HG02840 (cell line): ENCODE data around the gene MAPRE2.
A peak's percentile ranks its signal among the peaks of the same experiment; 100 is the strongest.

ENCODE experiments used
- ATAC-seq: cut with Tn5 transposase; IDR thresholded peaks from one replicate; pipeline ENCODE4 v1.9.1; 2021; ENCODE audit warnings: mild to moderate bottlenecking, moderate library complexity, moderate number of reproducible peaks; ENCODE audit not compliant: unreplicated experiment, low FRiP score

Gene MAPRE2

DNA sequence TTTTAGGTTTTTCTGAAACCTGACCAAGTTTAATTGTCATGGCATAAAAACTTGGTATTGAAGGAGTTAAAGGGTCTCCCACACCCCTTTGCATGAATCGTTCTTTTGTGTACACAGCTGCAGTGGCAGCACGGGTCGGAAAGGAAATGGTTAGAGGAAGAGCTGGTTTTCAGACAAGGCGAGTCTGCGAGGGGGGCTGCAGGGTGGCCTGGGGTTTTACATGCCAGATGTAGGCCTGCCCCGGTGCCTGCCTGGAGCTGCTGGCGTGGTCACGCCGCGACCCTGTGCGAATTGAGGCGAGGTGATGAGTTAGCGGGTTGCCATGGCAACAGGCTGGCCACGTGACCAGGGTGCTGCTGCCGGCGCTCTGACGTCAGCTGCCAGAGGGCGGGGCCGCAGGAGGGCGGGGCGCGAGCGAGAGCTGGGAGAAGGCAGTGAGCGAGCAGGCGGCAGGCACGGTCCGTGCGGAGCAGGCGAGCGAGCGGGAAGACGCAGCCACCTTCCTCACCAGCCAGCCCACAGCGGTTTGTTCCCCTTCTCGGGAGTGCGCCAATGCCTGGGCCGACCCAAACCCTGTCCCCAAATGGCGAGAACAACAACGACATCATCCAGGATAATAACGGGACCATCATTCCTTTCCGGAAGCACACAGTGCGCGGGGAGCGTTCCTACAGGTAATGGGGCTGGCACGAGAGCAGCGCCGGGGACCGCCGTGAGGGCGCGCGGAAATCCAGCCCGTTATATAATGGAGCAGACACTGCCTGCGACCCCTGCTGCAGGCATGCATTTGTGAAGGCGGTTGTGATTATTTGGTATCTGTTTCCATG lies at the start of gene MAPRE2:
MAPRE2 (plus strand) TSS at position 426 of the 827 bp plus-strand sequence; CDS start at position 553, 127 bp downstream.
- peak; percentile 77 for ATAC-seq

DNA sequence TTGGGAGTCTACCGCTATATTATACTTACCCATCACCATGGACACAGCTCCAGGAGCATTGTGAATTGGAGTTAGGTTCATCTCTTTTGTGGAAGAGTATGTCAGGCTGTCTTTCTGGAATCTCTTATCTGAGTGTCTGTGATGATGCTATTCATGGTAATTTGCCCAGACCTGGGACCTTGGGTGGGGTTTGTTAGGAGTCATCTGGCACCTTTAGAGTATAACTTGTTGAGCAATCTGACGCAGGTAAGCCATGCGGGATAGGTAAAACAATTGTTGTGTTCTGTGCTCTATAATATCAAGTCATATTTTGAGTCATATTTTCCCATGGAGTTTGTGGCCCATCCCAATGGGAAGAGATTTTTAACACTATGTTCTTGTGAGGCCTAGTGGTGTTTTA lies 49.7 kb upstream of the MAPRE2 start:
- no peak for ATAC-seq

DNA sequence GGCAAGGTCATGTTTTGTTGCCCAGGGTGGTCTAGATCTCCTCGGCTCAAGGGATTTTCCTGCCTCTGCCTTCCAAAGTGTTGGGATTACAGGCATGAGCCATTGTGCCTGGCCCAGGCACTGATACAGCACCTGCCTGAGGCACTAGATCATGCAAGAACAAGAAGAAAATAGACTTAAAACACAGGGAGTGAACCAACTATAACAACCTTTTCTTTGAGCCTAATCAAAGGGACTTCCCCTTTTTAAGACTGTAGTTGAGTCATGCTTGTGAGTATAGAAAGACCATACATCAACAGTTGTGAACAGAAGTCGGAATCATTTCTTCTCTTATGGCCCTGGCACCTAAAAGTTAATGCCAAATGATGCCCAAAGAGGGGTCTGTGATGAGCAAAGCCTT lies 47.9 kb upstream of the MAPRE2 start:
- no peak for ATAC-seq

DNA sequence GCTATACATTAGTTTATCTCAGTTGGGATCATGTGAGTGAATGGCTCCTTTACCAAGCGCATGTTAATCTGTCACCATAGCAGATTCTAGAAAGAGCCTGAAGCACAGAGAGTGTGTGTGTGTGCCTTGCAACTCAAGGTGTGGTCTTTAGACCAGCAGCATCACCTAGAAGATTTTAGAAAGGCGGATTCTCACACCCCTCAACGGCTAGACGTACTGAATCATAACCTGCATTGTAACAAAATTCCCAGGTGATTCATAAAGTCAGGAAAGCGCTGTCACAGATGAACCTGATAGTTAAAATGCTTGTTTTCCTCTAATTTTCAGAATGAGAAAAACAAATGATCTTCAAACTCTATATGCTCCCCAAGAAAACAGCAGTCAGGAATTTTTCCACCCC lies 45.5 kb upstream of the MAPRE2 start:
- no peak for ATAC-seq

DNA sequence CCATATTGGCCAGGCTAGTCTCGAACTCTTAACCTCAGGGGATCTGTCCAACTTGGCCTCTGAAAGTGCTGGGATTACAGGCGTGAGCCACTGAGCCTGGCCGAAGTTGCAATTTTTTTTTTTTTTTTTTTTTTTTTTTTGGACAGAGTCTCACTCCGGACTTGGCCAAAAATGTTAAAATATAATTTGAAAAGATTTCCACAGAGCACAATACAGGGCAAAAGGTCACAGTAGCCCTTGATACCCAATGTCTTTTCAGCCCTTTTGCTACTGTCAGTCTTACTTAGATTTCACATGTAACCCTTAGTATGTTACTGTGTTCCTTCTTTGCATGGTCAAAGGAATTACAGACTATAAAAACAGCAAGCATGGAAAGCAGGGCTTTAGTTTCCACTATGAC lies 42.6 kb upstream of the MAPRE2 start:
- no peak for ATAC-seq

DNA sequence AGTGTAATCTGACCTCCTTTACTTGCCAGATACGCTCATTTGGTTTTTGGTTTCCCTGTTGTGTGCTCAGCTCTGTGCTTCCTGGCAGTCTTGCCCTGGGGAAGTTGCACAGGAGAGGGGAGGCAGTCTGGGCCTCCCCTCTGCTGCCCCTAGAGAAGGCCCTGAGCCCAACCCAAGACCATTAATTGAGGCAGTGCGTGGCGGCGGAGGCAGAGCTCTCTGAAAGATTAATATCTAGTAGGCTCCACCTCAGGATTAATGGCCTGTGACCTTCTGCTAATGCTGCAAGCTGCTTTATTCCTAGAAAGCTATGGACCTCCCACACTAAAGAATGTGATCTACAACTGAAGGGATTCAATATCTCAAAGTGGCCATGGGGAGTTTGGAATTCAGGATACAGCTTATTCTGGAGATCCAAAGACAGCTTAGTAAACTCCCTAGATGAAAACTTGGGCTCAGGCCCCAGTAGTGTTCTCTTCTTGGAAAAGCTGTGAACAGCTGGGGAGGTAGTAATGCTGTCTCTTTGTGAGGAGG lies 41.4 kb upstream of the MAPRE2 start:
- ATAC-seq, result no peak

DNA sequence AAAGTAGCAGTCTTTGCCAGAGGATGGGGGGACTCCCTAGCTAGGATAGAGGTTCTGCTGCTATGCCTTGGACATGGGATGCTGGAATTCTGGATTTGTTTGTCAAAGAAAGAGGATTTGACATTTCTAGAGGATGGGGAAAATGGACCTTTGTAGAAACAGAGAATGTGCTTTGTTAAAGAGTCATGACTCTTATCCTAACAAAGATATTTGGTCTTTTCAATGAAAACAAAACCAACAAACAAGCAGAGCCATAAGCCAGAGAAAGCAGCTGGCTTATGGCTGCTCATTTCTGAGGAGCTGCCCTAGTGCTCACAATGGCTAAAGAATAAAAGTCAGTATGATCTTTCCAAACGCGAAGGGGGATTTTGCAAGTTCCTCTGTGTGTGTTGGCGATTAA lies 40.8 kb upstream of the MAPRE2 start:
- no peak for ATAC-seq

DNA sequence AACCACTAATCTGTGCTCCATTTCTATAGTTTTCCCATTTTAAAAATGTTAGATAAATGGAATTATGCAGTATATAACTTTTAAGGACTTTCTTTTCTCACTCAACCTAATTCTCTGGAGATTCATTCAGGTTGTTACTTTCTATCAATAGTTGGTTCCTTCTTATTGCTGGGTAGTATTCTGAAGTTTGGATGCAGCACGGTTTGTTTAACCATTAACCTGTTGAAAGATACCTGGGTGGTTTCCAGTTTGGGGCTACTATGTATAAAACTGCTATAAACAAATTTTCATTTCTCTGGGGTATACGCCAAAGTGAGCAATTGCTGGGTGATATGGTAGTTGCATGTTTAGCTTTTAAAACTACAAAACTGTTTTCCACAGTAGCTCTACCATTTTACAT lies 39.1 kb upstream of the MAPRE2 start:
- ATAC-seq, result no peak

DNA sequence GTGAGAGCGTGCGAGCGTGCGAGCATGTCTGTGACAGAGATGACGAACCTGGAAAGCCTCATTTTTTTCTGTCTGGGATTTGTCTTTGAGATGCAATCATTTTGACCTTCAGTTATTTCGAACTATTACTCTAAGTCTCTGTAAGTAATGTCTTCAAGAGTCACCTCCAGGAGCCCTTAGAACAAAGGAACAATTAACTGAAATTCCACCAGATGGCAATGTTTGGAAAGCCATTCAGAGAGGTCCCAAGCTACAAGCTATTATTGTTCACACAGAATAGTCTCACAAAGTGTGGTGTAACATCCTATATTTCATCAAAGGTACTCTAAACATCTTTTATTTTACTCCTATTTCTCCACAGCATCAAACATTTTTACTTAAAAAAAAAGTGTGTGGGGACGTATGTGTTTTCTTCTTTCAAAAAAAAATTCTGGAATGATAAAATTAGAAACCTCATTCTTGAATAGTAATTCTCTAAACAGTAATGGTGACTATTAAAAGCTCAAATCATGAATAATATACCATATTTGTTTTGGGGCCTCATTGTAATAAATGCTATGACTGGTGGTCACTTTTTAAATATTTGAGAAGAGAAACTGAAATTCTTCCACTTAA lies 35.1 kb upstream of the MAPRE2 start:
- peak; percentile 68 for ATAC-seq

DNA sequence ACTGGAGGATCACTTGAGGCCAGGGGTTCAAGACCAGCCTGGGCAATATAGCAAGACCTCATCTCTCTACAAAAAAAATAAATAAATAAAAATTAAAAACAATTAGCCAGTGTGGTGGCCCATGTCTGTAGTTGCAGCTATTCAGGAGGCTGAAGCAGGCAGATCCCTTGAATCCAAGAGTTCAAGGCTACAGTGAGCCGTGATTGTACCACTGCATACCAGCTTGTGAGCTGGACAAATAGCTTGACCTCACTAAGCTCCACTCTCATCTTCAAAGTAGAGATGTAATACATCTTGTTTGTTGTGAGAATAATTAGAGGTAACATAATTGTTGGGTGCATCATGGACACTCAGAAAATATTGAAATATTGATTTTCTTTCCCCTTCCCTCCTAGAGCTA lies 31.1 kb upstream of the MAPRE2 start:
- no peak for ATAC-seq

DNA sequence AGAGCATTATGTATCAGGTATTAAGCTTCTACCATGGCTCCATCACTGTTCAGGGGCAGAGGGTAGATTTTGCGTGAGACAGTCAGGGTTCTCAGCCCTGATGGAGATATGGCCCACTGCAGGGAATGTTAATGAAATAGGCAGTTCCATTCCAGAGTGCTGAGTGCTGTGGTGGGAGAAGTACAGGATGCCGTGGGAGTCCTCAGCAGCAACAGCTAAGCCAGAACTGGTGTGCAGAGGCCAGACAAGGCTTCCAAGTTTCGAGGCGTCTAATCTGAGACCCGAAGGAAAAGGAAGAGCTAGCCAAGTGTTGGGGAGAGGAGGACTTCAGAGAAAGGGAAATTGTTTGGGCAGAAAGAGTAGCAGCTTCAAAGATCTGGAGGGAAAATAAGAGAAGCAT lies 30.2 kb upstream of the MAPRE2 start:
- ATAC-seq, result no peak

DNA sequence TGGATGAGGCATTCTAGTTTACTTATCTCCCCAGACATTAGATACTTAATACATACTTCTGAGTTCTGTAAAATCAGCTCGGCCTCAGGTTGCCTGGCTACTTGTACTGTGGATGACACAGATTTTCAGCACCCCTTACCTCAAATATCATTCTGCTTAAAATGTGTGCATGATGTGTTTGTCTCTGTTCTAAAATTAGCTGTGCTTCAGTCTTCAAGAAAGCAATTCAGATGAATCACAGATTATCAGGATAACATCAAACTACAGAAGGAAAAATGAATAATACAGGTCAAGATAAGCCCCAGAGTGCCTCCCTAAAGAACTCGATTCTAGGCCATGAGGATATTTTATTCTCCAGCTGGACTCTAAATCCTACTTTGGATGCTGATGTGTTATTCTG lies 21.3 kb upstream of the MAPRE2 start:
- no peak for ATAC-seq

DNA sequence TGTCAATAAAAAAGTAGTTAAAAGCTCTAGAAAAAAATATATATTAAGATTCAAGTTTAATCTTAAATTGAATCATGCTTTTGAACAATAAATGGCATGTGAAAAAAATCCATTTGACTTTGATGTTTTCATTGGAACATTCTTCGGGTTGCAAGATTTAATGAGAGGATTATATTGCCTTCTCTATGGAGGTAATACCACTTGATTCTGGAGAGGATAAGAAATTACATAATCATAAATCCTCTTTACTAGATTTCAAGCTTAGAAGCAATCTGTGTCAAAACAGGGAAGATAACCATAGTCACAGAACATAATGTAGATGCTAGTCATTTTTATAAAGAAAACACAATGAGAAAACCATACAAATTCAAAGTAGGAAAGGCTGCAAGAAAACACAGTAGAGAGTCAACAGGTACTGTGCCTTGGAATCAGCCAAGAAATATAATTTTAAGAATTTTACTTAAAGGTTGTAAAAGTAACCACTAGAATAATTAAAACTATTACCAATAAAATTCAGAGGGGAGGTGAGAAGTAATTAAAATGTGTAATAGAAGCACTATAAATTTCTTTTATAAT lies 18.7 kb upstream of the MAPRE2 start:
- no peak for ATAC-seq

DNA sequence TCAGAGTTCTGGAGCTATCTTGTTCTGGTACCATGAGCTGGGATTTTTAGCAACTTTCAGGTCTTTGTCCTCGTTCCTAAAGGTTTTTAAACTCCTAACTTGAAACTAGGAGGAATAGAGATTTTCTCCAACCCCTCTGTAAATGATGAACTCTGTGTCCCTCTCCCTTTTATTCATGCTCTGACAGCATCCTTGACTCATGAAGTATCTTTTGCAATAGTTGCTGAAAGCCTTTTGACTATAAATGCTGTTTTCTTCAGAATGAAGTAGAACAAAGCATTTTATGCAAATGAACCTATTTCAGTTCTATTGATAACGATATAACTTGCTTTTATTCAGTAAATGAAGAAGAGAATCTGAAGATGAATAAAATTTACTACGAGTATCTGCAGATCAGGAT lies 17.0 kb upstream of the MAPRE2 start:
- ATAC-seq, result no peak

DNA sequence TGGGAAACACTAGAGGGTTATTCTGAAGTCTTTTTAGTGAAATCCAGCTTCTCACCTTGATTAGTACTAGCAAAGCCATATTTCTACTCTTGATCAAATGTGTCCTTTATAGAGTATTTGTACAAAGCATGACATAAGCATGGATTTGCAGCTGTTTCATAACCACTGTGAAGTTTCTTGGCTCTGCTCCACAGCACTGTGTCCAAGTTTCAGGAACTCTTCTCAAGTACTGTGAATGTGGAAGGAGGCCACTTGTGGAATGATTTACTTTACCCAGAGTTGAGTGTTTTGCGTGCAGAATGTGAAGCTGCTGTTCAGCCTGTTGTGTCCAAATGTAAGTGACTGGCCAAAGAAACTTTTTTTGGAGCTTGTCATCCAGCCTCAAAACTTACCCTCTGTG lies 16.2 kb upstream of the MAPRE2 start:
- no peak for ATAC-seq

DNA sequence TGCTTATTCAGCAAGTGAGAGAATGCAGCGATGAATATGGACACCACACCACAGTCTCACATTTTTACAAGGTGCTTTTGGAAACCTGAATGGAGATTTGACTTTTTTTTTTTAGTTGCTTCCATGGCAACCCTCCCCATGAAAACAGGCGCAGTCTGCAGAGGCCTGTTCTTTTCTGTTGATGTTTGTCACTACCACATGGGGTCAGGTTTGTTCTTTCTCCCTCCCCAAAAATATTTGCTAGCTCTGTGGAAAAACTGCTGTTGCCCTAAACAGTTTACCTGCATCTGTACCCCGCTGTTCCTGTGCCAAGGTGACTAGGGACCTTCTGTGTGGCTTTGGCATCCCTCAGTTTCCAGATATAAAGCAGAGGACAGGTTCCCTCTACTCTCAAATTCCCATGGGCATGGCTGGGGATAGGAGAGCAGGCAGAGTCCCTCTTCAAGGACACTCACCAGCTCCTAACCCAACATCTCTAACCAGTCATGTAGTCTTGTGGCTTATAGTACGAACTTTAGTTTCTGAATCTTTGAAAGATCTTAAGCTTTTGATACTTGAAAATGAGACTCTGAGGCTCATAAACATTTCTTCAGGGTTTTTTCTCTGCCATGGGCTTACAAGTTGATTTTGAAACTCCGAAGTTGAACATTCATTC lies 14.7 kb upstream of the MAPRE2 start:
- ATAC-seq, result no peak

DNA sequence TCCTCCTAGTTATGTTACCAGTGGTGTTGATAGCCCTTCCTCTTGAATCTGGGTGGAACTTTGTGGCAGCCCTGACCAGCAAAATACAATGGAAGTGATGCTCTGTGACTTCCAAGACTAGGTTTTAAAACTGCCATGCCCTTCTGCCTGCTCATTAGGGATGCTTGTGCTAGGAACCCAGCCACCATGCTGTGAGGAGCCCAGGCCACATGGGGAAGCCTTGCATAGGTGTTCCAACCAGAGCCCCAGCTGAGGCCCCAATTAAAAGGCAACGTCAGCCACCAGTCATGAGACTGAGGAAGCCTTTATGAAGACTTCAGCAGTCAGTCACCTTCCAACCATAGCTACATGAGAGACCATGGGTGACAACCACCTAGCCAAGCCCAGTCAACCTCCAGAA lies 14.0 kb upstream of the MAPRE2 start:
- ATAC-seq, result no peak

DNA sequence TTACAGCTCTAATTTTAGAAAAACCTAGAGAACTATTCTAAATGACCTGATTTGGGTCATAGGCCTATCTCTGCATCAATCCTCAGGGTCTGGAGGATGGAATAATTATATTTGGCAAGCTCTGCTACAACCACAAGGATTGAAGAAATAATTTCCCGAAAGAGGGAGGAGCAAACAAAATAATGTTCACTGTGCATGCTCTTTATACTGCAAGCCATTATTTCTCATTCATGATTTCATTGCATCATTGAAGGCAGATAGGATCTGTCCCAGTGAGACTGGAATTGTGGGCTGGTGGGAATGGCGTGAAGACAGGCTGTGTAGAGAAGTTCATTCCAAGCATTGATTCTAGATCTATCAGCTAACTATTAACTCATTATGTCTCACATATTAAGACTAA lies 12.7 kb upstream of the MAPRE2 start:
- ATAC-seq, result no peak

DNA sequence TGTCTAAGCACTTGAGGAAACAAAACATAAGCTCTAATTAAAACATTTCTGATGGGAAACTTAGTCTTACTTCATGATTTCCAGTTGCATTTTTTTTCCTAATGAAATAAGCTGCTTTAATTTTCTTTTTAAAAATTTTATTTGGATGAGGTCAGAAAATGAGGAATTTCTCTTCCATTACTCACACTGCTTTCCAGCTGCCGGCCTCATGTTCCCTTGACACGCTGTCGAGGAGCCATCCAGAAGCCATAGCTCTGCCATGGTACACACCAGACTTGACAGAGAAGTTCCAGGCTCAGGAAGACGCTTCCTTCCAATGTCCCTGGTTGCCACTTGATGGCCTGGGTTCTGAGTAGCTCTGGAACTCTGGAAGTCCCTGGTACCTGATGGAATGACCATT lies 12.1 kb upstream of the MAPRE2 start:
- no peak for ATAC-seq

DNA sequence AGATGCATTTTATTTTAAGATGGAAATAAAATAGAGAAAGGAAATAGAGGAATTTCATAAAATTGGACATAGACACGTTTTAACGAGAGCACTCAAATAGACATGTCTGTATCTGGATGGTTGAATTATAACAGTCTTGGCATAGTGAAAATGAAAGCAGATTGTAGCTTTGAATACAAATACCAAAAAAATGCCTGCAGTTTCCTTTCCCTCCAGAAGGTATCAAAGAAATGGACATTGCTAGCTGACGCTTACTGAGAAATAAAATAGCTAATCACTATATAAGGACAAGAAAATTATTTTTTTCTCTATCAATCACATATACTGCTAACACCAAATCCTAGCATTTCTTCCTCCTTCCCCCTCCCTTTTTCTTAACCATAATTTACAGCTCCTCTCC lies 11.4 kb upstream of the MAPRE2 start:
- ATAC-seq, result peak; percentile 71
